GM19324 (cell line): ENCODE measurements around the gene HHAT.

ENCODE experiments used
- ATAC-seq: cut with Tn5 transposase; IDR thresholded peaks from one replicate; pipeline ENCODE4 v1.9.1; 2021; ENCODE audit warnings: mild to moderate bottlenecking, moderate library complexity; ENCODE audit not compliant: unreplicated experiment, low FRiP score

Gene HHAT

DNA sequence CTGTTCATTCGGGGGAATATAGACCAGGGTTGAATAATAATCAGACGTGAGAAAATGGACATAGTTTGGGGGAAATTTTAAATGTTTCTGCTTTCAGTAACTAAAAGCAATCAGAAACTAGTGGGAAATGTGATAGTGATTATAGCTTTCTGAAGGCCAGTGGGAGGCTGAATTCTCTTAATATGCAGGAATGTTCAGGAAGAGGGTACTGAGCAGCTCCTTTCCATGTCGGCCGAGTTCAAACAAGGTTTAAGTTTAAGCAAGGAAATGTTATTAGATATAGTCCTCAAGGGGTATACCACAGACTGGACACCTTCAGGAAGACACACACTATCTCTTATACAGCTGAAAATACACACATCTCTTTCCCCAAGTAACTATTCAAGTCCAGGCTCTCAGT lies 105.5 kb downstream of the HHAT start:
- no peak for ATAC-seq

DNA sequence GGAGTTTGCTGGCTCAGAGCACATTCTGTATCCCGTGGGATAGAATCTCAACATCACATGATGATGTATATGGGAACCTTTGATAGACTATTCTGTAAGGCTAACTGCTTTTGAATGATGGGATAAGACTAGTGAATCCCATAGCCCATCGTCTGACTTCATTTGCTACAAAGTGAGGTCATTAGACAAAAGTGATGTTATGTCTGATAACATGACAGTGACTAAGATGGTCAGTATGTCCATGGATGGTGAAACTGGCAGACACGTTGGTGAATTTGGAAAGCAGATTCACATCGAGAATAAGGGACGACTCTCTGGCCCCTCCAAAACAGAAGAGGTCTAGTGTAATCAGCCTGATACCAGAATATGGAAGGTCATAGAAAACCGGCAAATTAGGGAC lies 108.4 kb downstream of the HHAT start:
- no peak for ATAC-seq

DNA sequence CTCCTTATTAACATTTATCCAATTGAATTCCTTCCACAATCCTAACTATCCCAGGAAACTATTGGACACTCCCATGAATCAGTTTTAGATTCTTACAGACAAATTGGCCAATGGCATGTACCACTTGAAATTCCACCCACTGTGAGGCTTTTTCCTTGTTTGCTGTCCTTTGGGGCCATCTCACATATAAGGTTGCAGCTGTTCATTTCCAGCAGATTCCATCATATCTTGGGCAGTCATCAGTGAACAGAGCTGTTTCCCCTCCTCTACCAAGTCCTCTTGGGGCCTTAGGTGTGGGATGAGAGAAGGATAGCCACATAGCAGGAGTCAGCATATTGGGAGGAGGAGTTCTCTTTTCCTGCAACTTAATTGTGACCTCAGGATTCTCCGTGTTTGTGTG lies 109.1 kb downstream of the HHAT start:
- ATAC-seq, result no peak

DNA sequence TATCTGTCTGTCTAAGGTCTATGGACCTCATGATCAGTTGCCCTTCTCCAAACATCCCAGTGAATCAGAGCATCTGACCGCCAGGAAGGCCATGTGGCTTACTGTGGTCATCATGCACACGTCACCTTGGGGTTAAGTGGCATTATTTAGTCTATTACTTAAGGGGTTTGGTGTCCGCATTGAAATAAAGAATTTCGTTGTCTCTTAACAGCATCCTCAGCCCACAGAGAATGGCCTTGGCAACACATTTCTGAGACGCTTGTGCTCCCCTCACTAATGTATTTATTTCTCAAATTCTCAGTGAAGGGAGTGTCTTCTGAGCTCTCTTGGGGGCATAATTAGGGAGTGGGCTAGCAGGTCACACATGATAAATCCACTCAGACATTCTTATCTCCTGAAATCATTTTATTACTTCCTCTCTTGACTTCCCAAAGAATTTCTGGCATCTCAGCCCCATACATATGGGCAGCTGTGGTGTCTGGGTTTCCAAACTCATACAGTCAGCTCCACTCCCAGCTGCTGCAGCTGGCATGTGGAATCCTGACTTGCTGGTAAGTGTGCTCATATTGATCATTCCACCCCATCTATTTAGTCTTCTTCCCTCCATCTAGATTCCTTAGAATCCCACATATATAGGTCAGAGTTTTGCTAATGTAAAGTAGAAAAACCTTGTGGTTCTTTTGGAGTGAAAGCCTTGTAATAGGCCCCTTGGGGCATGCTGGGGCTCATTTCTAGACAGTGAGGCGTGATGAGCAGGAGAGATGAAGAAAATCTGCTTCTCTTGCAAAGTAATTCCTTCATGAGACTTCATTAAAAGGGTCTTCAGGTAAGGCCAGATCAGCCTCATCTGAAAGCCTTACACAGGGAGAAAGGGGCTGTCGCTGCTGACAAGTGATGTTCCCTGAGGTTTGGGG lies 110.5 kb downstream of the HHAT start:
- ATAC-seq, result no peak

DNA sequence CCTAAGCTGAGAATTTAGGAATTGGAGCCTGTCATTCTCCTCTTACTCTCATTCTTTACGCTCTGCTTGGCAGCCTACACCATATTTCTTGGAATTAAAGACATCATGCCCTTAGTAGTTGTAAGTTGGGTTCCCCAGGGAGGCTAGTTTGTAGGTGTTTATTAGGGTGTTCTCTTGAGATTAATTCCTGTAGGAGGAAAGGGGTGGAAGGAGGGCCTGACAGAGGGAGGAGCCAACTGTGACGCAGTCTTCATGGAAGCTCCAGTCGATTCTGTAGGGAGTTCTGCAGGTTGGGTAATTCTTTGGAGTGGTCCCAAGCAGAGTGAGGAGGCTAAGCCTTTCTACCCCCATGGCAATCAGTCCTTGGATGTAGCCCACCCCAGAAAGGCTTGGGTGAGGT lies 111.4 kb downstream of the HHAT start:
- no peak for ATAC-seq

DNA sequence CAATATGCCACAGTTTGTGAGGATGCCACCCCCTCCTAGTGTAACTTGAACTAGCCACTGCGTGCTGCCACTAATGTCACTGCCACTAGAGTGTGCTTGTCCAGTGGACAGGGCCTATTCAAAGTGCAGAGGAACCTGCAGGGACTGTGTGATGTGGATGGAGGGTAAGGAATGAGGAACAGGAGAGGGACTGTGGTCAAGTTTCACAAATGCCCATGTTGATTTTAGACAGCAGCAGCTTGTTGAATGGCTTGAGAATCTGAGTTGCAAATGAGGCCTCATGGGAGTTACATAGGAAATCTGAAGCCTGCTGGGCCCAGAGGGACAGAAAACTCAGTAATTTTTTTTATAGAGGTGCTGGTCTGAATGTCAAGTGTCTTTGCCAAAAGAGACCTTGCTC lies 112.3 kb downstream of the HHAT start:
- no peak for ATAC-seq

DNA sequence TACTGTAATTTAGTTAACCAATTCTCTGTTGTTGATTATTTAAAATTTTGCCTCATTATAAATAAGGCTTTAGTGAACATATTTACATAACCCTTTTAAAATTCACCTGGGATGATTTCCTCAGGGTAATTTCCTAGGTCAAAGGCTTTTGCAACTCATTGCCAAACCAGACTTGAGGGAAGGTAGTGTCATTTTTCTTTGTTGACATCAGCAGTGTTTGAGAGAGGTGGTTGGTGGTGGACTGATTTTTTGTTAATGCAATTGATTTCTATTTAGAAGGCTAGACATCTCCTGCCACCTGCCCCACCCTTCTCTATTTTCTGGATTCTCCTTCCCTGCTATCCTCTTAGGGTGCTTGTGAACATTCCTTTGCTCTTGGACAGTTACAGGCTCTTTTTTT lies 116.8 kb downstream of the HHAT start:
- ATAC-seq, result no peak

DNA sequence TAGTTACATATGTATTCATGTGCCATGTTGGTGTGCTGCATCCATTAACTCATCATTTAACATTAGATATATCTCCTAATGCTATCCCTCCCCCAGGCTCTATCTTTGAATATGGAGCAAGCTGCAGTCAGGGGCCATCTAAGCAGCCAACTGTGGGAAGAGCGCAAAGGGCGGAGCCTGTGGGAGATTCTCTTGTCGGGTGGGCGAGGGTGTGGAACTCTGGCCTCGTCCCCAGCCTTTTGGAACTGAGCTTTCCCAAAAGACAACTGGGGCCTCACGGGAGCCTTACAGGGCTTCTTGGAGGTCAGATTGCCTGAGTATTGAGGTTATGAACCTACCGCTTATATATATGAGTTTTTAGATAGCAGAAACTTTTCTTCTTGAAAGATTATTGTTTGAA lies 117.2 kb downstream of the HHAT start:
- no peak for ATAC-seq

DNA sequence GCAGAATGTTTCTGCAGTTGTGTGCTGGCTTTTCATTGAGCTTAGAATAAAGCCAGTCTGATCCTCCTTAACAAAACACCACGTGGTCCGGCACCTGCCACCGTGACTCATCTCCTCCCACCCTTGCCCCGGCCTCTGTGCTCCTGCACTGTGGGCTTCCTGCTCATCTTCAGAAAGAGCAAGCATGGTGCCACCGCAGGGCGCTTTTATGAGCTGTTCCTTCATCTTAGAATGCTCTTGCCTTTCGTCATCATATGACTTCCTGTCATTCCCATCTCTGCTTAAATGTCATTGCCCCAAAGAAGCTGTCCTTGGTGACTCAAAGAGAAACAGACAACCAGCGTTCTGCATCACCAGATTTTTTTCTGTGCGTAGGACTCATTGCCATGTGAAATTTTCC lies 117.8 kb downstream of the HHAT start:
- ATAC-seq, result no peak

DNA sequence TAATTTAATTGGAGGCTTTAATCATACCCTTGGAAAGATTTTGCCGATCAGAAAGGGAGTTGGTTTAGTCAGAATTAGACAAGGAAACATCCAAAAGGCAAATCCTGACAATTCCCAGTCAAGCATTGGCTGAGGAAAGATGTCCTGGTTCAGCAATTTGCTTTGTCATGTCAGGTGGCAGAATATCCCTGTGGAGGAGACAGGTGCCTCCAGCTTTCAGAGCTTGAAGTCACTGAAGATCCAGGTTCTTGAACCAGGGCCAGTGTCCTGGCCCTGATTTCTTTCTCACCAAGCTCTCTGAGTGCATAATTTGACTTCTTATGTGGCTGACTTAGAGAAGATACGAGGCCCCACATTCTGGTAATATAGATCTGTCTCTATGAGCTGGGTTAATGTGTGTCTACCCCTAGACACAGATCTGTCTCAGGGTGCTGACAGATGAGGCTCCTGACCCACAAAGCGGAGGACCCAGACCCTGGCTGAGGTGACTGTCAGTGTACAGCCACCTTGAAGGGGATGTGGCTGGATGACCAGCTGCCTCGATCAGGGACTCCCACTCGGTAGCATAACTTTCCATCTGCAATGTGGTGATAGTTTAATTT lies 118.9 kb downstream of the HHAT start:
- ATAC-seq, result no peak

DNA sequence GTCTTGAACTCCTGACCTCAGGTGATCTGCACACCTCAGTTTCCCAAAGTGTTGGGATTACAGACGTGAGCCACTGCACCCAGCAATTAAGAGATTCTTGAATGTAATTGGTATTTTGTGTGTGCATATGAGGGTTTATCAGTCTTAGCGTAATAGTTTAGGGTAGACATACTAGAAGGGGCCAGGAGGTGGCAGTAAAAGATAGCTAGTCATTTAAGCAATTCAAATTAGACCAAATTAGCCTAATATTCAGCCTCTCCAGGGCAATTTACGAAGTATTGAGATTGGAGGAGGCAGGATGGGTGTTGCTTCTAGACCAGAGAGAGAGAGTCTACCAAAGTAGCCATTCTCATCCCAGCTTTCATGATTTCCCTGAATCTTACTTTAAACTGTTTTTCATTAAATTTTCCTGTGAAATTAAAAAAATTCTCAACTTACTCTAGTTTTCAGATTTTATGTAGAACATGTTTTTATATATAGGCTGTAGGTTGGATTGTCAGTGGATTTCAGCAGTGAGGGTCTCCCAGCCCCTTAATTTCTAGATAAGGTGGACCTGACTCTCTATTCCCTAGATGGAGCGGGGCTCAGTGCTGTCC lies 119.7 kb downstream of the HHAT start:
- ATAC-seq, result no peak

DNA sequence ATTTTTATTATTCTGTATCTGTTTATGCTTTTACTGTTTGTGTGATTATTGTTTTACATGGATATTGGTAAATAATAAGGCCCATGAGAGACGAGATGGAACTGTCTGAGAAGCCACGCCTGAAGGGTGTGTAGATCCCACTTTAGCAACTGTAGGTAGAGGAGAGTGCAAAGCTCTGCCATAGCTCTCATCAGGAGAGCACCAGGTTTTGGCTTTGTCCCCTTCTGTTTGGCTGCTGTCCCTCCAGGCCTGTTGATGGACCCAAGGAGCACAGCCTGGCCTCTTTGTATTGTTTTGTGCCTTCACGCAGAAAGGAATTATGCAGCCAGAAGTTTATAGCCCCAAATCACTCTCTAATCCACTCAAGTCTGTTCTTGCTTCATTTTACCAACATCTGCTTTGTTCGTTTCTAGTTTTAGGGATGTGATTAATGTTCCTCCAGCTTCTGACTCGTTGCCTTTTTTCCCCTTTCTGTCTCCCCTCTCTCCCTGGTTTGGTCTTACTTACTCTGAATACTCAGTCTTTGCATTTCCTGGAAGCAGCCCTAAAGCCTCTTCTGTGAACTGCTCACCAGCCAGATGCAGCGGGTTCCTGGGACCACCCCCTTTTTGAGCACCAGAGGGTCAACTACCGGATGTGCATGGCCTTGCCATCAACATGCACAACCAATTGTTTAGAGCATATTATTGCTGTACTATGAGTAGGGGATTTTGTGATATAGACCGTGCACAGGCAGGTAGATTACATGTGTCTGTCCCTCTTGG lies 127.3 kb downstream of the HHAT start:
- ATAC-seq, result no peak

DNA sequence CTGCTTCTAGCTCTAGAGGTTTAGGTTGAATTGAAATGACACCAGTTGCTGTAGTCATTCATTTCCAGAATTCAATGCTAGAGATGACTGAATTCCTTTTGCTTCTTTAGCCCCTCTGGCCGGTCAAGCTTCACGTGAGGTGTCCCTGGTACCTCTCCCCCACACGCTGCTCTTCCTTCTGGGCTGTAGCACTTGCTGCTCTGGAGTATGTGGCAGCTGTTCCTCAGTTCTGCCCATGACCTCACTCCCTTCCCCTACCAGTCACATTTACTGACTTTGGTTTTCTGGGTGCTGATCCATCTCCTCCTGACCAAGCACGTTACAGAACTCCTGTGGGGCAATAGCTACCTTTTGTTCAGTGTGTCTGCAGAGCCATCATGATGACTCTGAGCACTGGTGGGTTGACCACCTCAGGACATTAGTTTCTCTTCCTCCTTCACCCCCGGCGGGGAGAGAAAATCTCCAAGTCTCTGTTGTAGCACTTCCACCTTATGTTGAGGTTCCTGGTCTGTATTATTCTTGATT lies 128.1 kb downstream of the HHAT start:
- no peak for ATAC-seq

DNA sequence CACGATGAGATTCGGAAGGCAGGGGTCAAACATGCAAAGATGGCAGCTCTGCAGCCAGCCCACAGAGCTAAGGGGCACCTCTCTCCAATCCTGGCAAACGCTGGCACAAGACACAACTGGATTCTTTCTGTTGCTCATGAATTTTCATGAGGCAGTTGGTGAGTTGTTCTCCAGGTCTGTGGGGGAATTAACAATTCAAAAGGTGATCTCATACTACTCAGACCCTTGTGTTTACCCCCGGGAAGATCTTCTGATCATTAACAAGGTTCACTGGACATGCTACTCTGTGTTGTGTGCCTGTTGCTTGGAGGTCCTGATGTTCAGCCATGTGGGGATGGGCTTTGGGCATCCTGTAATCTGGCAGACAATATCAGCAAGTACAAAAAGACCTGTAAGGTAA lies 128.9 kb downstream of the HHAT start:
- no peak for ATAC-seq

DNA sequence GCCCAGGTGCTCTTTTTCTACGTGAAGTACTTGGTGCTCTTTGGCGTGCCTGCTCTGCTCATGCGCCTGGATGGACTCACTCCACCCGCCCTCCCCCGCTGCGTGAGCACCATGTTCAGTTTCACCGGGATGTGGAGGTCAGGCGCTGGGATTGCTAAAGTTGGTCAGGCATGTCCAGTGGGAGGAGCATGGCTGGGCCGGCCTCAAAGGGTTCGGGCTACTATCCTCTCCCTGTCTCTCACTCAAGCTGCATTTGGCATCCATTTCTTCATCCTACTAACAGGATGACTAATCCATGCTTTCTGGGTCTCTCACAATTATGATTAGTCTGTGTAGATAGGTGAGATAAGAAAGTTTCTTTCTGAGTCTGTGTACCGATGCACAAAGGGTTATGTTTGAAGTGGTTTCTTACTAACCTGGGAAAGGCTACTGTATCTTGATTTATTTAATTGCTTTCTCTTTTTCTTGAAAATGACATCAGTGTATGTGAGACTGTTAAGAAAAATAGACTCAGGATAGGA lies 135.9 kb downstream of the HHAT start:
- no peak for ATAC-seq

DNA sequence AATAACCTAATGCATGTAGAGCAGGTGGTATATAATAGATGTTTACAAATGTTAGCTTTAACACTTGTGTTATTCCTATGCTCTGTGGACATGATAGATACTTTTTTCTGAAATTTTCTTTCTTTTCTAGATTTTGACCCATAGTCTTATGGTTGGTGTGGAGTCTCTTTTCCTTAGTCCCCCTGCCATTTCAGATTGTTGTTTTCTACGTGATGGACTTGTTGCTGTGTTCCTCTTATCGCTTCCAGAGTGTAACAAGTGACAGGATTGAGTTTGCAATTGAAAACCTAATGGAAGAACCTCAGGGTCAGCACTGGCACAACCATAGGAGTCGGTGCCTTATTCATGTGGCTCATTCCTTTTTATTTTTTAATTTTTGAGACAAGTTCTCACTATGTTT lies 136.4 kb downstream of the HHAT start:
- no peak for ATAC-seq

DNA sequence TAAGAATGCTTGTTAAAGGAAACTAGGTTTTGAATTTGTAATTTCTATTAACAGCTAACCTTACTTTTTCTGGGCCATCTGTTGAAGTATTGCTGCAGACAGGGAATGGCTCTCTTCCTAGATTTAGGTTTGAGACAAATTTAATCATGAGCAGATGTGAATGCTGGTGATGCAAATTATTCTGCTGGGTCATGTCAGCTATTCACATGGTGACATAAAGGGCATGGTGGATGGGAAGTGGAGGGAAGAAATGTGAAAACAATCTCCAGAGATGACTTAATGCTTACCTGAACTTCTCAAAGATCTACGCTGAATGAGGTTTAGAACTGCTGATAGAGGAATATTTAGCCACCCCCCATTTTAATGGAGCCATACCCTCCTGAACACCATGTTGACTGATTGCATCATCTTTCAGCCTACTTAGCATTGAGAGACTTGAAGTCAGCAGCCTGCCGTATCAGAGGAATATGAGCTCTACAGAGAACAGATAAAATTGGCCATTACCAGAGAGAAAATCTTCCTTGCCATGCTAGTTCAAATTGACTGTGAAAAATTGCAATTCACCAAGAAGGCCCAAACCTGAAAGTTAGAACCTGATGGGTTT lies 138.8 kb downstream of the HHAT start:
- no peak for ATAC-seq

DNA sequence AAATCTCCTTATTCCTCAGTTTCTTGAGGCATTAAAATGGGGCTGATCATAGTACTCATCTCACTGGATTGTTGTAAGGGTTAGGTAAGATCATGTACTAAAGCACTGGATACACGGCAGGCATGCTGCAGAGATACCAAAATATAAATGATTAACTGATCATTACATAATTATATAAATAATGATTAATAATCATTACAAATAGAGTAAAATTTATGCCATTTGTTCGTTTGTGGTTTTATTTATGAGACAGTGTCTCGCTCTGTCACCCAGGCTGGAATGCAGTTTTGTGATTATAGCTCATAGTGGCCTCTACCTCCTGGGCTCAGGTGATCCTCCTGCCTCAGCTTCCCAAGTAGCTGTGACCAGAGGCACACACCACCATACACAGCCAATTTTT lies 140.7 kb downstream of the HHAT start:
- ATAC-seq, result no peak

DNA sequence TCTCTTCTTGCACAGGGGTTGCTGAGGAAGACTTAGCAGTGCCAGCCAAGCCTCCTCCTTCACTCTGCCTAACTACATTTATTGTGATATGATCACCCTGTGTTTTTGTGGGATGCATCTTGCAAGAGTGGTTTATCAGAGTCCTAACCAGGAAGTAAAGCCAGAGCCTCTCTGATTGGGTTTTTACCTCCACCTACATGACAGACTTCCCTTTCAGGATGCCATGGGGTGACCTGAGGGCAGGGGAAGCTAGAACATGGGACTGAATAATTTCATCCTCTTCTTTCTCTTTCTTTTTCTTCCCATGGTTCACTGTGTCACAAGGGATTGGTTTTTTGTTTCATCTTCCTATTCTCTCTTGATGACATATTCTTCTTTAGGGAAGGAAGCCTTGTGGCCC lies 146.6 kb downstream of the HHAT start:
- ATAC-seq, result no peak

DNA sequence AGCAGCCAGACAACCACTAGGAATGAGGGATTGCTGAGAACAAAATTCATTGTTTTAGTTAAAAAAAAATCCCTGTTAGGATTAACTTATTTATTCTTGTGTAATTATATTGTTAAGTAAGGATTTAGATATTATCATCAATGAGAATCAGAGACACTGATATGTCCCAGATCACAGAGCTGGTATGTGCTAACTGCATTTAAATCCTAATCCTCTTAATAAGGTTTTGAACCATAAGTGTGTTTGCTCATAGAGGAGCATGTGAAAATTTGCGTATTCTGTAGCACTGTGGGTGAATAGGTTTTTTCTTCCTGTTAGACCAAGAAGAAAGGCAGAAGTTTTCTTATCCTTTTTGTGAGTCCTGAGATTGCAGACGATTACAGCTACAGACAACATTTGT lies 147.1 kb downstream of the HHAT start:
- ATAC-seq, result no peak
